Sigmoid colon (tissue), 7 donors: ENCODE results near the gene NXPH2. TPM values are rescaled to one million over a fixed set of nuclear protein-coding genes. Genes with fewer than 3 reads are reported as not detected.
"Not testable (repeated sequence)": the region's sequence is repeated elsewhere in the genome, so short reads cannot be mapped to it uniquely, and the experiment has no call there.

ENCODE experiments used
- DNase-seq: peaks from one replicate; pipeline ENCODE4 v3.0.0-alpha.2; 2019
- H3K27ac ChIP-seq, 4 donors: fragments of 200-600 bp; sonication (generic); one replicate each; pipeline ENCODE4 v1.5.1; 2016 to 2019; ENCODE audit warnings: mild to moderate bottlenecking in 1 of 4
- H3K27me3 ChIP-seq, 3 donors: fragments of 200-600 bp; sonication (generic); one replicate each; pipeline ENCODE4 v1.5.1; 2019; ENCODE audit warnings: mild to moderate bottlenecking in 1 of 3
- H3K36me3 ChIP-seq, 4 donors: fragments of 200-600 bp; sonication (generic); one replicate each; pipeline ENCODE4 v1.5.1; 2016 to 2019
- H3K4me1 ChIP-seq, 4 donors: fragments of 200-600 bp; sonication (generic); one replicate each; pipeline ENCODE4 v1.5.1; 2017 to 2019
- H3K4me3 ChIP-seq, 4 donors: fragments of 200-600 bp; sonication (generic); one replicate each; pipeline ENCODE4 v1.5.1; 2017 to 2019; ENCODE audit warnings: mild to moderate bottlenecking in 2 of 4, moderate library complexity in 1 of 4
- H3K9me3 ChIP-seq, 4 donors: fragments of 200-600 bp in 3 of 4; sonication (generic) in 3 of 4; one replicate each; pipeline versions ENCODE4 v1.5.1 to v1.6.1; 2013 to 2019
- CTCF ChIP-seq, 4 experiments: fragments of 450-650 bp in 3 of 4; fragments of 200-600 bp in 1 of 4; IDR thresholded peaks; one replicate each; pipeline ENCODE4 v1.5.1; 2016 to 2019; ENCODE audit warnings: antibody characterized with exemption in 4 of 4, mild to moderate bottlenecking in 3 of 4, moderate library complexity in 2 of 4
- EP300 ChIP-seq, 4 donors: sonication (generic); formaldehyde crosslinking; IDR thresholded peaks; one replicate each; pipeline ENCODE4 v1.6.1; 2017; ENCODE audit warnings: antibody characterized with exemption in 4 of 4
- POLR2A ChIP-seq, 2 donors: fragments of 450-650 bp; IDR thresholded peaks; one replicate each; pipeline ENCODE4 v1.6.1; 2016; ENCODE audit warnings: antibody characterized with exemption in 2 of 2, mild to moderate bottlenecking in 2 of 2, moderate library complexity in 2 of 2
- POLR2AphosphoS5 ChIP-seq, 4 donors: sonication (generic); formaldehyde crosslinking; IDR thresholded peaks; one replicate each; pipeline ENCODE4 v1.6.1; 2017; ENCODE audit warnings: antibody characterized with exemption in 4 of 4
- WGBS, 2 donors: extraction: QIAGEN DNeasy Blood & Tissue Kit; methylation state at CpG; one replicate each; pipeline ENCODE4 v1.1.7; 2013; 5-methylcytosine and 5-hydroxymethylcytosine counted together
- intact Hi-C: fragments of 100-400 bp; cut with DNase I; formaldehyde crosslinking; loops from one replicate; pipeline ENCODE4 v1.15.1; 2023
- polyA plus RNA-seq, 3 donors: library from polyadenylated mRNA; stranded (reverse); fragments of 200-250 nt; gene quantifications; one replicate each; pipeline ENCODE4 v1.2.3, GENCODE V29; 2013
- total RNA-seq, 4 donors: library from RNA; depleted of rRNA; stranded (reverse); fragments of >200 nt; gene quantifications; one replicate each; pipeline ENCODE4 v1.1.0, GENCODE V29; 2016
- donor health status: healthy with polysubstance abuse.
- donor health status: Bipolar disorder and iron deficiency.
- donor health status: healthy.

The NXPH2 gene
- total and polyA plus RNA-seq, 7 donors = 0.38 to 1.7 (median 1.1) TPM; not detected in 4

- Histone ChIP-seq H3K9me3 (no peaks in the 10 kb centered on the region), H3K4me3 (no peak overlapping the region), H3K36me3 (no peaks in the 10 kb centered on the region), H3K4me1 (no peaks in the 10 kb centered on the region), H3K27me3 (no peaks in the 10 kb centered on the region), H3K27ac (no peak overlapping the region)
- no peak for TF ChIP-seq POLR2AphosphoS5 (IDR thresholded peaks at IDR 0.05)
- no peak for TF ChIP-seq POLR2A (IDR thresholded peaks at IDR 0.05)
- no peak for TF ChIP-seq CTCF (IDR thresholded peaks at IDR 0.05)
- TF ChIP-seq EP300 (IDR thresholded peaks at IDR 0.05) = no peak
- 40 to 69% methylated on average over 4 of the region's 4 CpGs for WGBS, 2 donors
- DNase-seq = no peak
- intact Hi-C loops = no loop called here
These were observed 131.6 kb downstream of the NXPH2 start for GRCh38 chr2:138648606-138649005.

GRCh38 chr2:138644776-138645175 lies 135.4 kb downstream of the NXPH2 start:
- H3K27me3 ChIP-seq, H3K27ac ChIP-seq, DNase-seq, H3K36me3 ChIP-seq, H3K4me1 ChIP-seq, intact Hi-C loops, H3K4me3 ChIP-seq, H3K9me3 ChIP-seq: not testable (repeated sequence)
- 83 to 89% methylated on average over 10 of the region's 10 CpGs for WGBS, 2 donors

GRCh38 chr2:138640921-138641676 lies 139.1 kb downstream of the NXPH2 start:
- Histone ChIP-seq H3K9me3 (no peaks in the 10 kb centered on the region), H3K4me1 (no peaks in the 10 kb centered on the region), H3K36me3 (no peaks in the 10 kb centered on the region), H3K4me3 (no peak overlapping the region), H3K27me3 (no peaks in the 10 kb centered on the region), H3K27ac (no peak overlapping the region)
- DNase-seq = no peak
- TF ChIP-seq POLR2AphosphoS5 (IDR thresholded peaks at IDR 0.05) (no peak), POLR2A (IDR thresholded peaks at IDR 0.05) (no peak), EP300 (IDR thresholded peaks at IDR 0.05) (no peak), CTCF (IDR thresholded peaks at IDR 0.05) (no peak)
- intact Hi-C loops = no loop called here
- 79 to 82% methylated on average over 9 of the region's 9 CpGs for WGBS, 2 donors

- H3K9me3 ChIP-seq = peaks cover 0 to 4% (median 0%) of the 10 kb centered on the region in 4 donors
- no peak overlapping the region for H3K4me3 ChIP-seq
- H3K4me1 ChIP-seq = no peaks in the 10 kb centered on the region
- intact Hi-C loops = no loop called here
- no peak for DNase-seq
- WGBS, 2 donors = 63 to 80% methylated on average over 5 of the region's 5 CpGs
- TF ChIP-seq CTCF (IDR thresholded peaks at IDR 0.05) (no peak), POLR2A (IDR thresholded peaks at IDR 0.05) (no peak), EP300 (IDR thresholded peaks at IDR 0.05) (no peak), POLR2AphosphoS5 (IDR thresholded peaks at IDR 0.05) (no peak)
- H3K36me3 ChIP-seq = no peaks in the 10 kb centered on the region
- no peaks in the 10 kb centered on the region for H3K27me3 ChIP-seq
- no peak overlapping the region for H3K27ac ChIP-seq
These were observed 142.5 kb downstream of the NXPH2 start for GRCh38 chr2:138637686-138638085.

GRCh38 chr2:138637061-138637460 lies 143.1 kb downstream of the NXPH2 start:
- peaks cover 0 to 4% (median 0%) of the 10 kb centered on the region in 4 donors for H3K9me3 ChIP-seq
- H3K27ac ChIP-seq = no peak overlapping the region
- no peak overlapping the region for H3K4me3 ChIP-seq
- intact Hi-C loops = no loop called here
- WGBS, 2 donors = 86 to 94% methylated on average over 4 of the region's 4 CpGs
- DNase-seq = no peak
- no peaks in the 10 kb centered on the region for H3K36me3 ChIP-seq
- TF ChIP-seq EP300 (IDR thresholded peaks at IDR 0.05) (no peak), CTCF (IDR thresholded peaks at IDR 0.05) (no peak), POLR2A (IDR thresholded peaks at IDR 0.05) (no peak), POLR2AphosphoS5 (IDR thresholded peaks at IDR 0.05) (no peak)
- H3K4me1 ChIP-seq = no peaks in the 10 kb centered on the region
- H3K27me3 ChIP-seq = no peaks in the 10 kb centered on the region
